WTC11 (cell line): Measurements from ENCODE around the gene C1QTNF6. TPM values are rescaled to one million over a fixed set of nuclear protein-coding genes. Genes with fewer than 3 reads are reported as not detected.

Experiments
- ATAC-seq: fragments of 200-7000 bp; cut with Tn5 transposase; 2 replicates; pipeline ENCODE4 v1.10.0; 2021; ENCODE audit warnings: mild to moderate bottlenecking, moderate library complexity
- CTCF ChIA-PET: fragments of 300-600 bp; sonication (Branson Sonifier 250); formaldehyde crosslinking; loops from one replicate; lab custom pipeline; 2021; ENCODE audit warnings: antibody characterized with exemption; lab: Charles Lee
- POLR2A ChIA-PET: fragments of 350-600 bp; sonication (Branson Sonifier 250); formaldehyde crosslinking; loops from one replicate; lab custom pipeline; 2021; ENCODE audit warnings: antibody characterized with exemption; lab: Charles Lee
- DNase-seq: peaks from one replicate; pipeline ENCODE4 v3.0.0; 2021; ENCODE audit warnings: low spot score
- H3K27ac Mint-ChIP-seq: 2 replicates; pipeline ENCODE4 v1.8.0; 2021; ENCODE audit warnings: mixed read lengths
- H3K27me3 Mint-ChIP-seq: 2 replicates; pipeline ENCODE4 v1.8.0; 2021; ENCODE audit warnings: low read depth, mild to moderate bottlenecking, moderate library complexity, mixed read lengths
- H3K36me3 Mint-ChIP-seq: 2 replicates; pipeline ENCODE4 v1.8.0; 2021; ENCODE audit warnings: mixed read lengths
- H3K4me1 Mint-ChIP-seq: 2 replicates; pipeline ENCODE4 v1.8.0; 2022; ENCODE audit warnings: mixed read lengths
- H3K4me3 Mint-ChIP-seq: 2 replicates; pipeline ENCODE4 v1.8.0; 2021; ENCODE audit warnings: mild to moderate bottlenecking, moderate library complexity, mixed read lengths
- H3K9me3 Mint-ChIP-seq: 2 replicates; pipeline ENCODE4 v1.8.0; 2021; ENCODE audit warnings: mixed read lengths
- ETV6 ChIP-seq: sonication (generic); formaldehyde crosslinking; IDR thresholded peaks from 2 replicates; pipeline ENCODE4 v1.8.1; 2022; ENCODE audit warnings: mild to moderate bottlenecking, missing genetic modification reagents
- FOXP1 ChIP-seq: sonication (generic); formaldehyde crosslinking; IDR thresholded peaks from 2 replicates; pipeline ENCODE4 v1.8.0; 2022; ENCODE audit warnings: missing genetic modification reagents, mild to moderate bottlenecking, moderate library complexity, borderline replicate concordance
- JAZF1 ChIP-seq: fragments of 250-450 bp; sonication (Bioruptor Pico); IDR thresholded peaks from 2 replicates; pipeline ENCODE4 v1.9.0; 2021; ENCODE audit warnings: moderate library complexity, mild to moderate bottlenecking, inconsistent platforms
- JUN ChIP-seq: sonication (generic); formaldehyde crosslinking; IDR thresholded peaks from 2 replicates; pipeline ENCODE4 v1.8.0; 2023; ENCODE audit warnings: mild to moderate bottlenecking, missing genetic modification reagents
- NFATC4 ChIP-seq: fragments of 250-450 bp; sonication (Bioruptor Pico); IDR thresholded peaks from 2 replicates; pipeline ENCODE4 v1.9.0; 2021; ENCODE audit warnings: mild to moderate bottlenecking
- SMAD3 ChIP-seq: sonication (generic); formaldehyde crosslinking; IDR thresholded peaks from 2 replicates; pipeline ENCODE4 v1.8.0; 2022; ENCODE audit warnings: missing genetic modification reagents, mild to moderate bottlenecking, borderline replicate concordance
- TP53 ChIP-seq: sonication (generic); formaldehyde crosslinking; IDR thresholded peaks from 2 replicates; pipeline ENCODE4 v1.8.1; 2023; ENCODE audit warnings: mild to moderate bottlenecking, missing genetic modification reagents
- ZNF138 ChIP-seq: sonication (generic); formaldehyde crosslinking; conservative IDR thresholded peaks from 2 replicates; pipeline ENCODE4 v1.8.1; 2022; ENCODE audit warnings: mild to moderate bottlenecking, moderate library complexity, missing genetic modification reagents
- ZNF671 ChIP-seq: fragments of 250-450 bp; sonication (Bioruptor Pico); IDR thresholded peaks from 2 replicates; pipeline ENCODE4 v1.8.0; 2021; ENCODE audit warnings: mild to moderate bottlenecking
- total RNA-seq: library from RNA; stranded (reverse); gene quantifications from 3 replicates; pipeline ENCODE4 v1.2.3, GENCODE V29; 2021
- TF ChIP-seq, protein P1 (sequence below): fragments of 250-450 bp; sonication (Bioruptor Pico); IDR thresholded peaks from 2 replicates; pipeline ENCODE4 v1.9.0; 2021; ENCODE audit warnings: moderate library complexity, mild to moderate bottlenecking, inconsistent platforms, borderline replicate concordance
- TF ChIP-seq, protein P2 (sequence below): fragments of 250-450 bp; sonication (Bioruptor Pico); conservative IDR thresholded peaks from 2 replicates; pipeline ENCODE4 v1.9.0; 2021; ENCODE audit warnings: mild to moderate bottlenecking
- TF ChIP-seq, protein P3 (sequence below): sonication (generic); formaldehyde crosslinking; IDR thresholded peaks from 2 replicates; pipeline ENCODE4 v1.8.1; 2023; ENCODE audit warnings: mild to moderate bottlenecking, missing genetic modification reagents, borderline replicate concordance
- TF ChIP-seq, protein P4 (sequence below): sonication (generic); formaldehyde crosslinking; IDR thresholded peaks from 2 replicates; pipeline ENCODE4 v1.8.1; 2023; ENCODE audit warnings: mild to moderate bottlenecking, moderate library complexity, missing genetic modification reagents
- TF ChIP-seq, protein P5 (sequence below): fragments of 200-600 bp; IDR thresholded peaks from 2 replicates; pipeline ENCODE4 v1.8.0; 2022; ENCODE audit warnings: antibody characterized with exemption
- TF ChIP-seq, protein P6 (sequence below): sonication (generic); formaldehyde crosslinking; IDR thresholded peaks from 2 replicates; pipeline ENCODE4 v1.8.0; 2022; ENCODE audit warnings: mild to moderate bottlenecking, missing genetic modification reagents
- TF ChIP-seq, protein P7 (sequence below): fragments of 250-450 bp; sonication (Bioruptor Pico); IDR thresholded peaks from 2 replicates; pipeline ENCODE4 v2.1.2; 2022; ENCODE audit warnings: mild to moderate bottlenecking, moderate library complexity
- TF ChIP-seq, protein P8 (sequence below): sonication (generic); formaldehyde crosslinking; conservative IDR thresholded peaks from 2 replicates; pipeline ENCODE4 v1.8.1; 2022; ENCODE audit warnings: mild to moderate bottlenecking, missing genetic modification reagents

C1QTNF6 gene
- total RNA-seq, 1 experiment from 2014 or later, result 5.9 TPM

DNA sequence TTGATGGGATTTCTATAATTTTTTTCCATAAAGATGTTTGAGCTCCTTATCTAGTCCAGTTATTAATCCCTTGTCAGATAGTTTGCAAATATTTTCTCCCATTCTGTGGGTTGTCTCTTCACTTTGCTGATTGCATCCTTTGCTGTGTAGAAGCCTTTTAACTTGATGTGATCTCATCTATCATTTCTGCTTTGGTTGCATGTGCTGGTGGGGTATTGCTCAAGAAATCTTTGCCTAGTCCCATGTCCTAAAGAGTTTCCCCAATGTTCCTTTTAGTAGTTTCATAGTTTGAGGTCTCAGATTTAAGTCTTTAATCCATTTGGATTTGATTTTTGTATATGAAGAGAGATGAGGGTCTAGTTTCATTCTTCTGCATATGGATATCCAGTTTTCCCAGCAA is 36.6 kb downstream of the C1QTNF6 start:
- Mint-ChIP-seq H3K9me3 (peaks cover 14% of the 10 kb centered on the region), H3K27me3 (peaks cover 5% of the 10 kb centered on the region; the same call in 1 of the 2 replicates)
- CTCF ChIA-PET, result interaction anchor here (1.0 kb wide), 1 partner anchor 24 kb away, joined by 4 read pairs; no protein-coding TSS in a partner anchor
- DNase-seq, result no peak
- TF ChIP-seq, protein P1, sequence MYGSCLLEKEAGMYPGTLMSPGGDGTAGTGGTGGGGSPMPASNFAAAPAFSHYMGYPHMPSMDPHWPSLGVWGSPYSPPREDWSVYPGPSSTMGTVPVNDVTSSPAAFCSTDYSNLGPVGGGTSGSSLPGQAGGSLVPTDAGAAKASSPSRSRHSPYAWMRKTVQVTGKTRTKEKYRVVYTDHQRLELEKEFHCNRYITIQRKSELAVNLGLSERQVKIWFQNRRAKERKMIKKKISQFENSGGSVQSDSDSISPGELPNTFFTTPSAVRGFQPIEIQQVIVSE (CRISPR knock-in tag), result no peak
- TF ChIP-seq, protein P2, sequence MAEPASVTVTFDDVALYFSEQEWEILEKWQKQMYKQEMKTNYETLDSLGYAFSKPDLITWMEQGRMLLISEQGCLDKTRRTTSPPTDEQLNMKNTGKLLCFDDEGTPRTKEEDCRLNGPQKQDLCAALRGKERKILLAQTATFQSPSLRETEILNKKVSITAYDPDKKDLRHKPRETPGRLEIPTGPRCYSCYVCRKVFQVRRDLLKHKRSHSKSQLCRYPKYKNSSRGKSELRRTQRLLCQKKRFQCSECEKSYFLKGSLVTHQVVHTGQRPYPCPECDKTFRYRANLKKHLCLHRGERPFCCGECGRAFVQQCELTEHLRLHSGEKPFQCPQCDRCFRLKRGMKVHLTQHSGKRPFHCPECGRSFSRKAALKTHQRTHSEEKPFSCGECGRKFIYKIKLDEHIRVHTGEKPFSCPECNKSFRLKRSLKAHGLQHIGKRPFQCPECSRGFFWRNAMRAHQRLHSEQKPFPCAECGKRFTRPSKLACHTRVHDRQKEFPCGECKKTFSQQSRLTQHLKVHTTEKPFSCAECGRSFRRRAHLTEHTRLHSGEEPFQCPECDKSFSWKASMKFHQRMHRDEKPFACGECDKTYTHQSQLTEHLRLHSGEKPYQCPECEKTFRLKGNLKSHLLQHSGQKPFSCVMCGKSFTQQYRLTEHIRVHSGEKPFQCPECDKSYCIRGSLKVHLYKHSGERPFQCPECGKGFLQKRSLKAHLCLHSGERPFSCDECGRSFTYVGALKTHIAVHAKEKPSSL (CRISPR knock-in tag), result no peak
- TF ChIP-seq ZNF138 (CRISPR knock-in tag) (no peak), SMAD3 (CRISPR knock-in tag) (no peak), JAZF1 (CRISPR knock-in tag) (no peak), ZNF671 (no peak), ETV6 (CRISPR knock-in tag) (no peak), TP53 (no peak), NFATC4 (CRISPR knock-in tag) (no peak), FOXP1 (no peak), JUN (CRISPR knock-in tag) (no peak)
- TF ChIP-seq, protein P3, sequence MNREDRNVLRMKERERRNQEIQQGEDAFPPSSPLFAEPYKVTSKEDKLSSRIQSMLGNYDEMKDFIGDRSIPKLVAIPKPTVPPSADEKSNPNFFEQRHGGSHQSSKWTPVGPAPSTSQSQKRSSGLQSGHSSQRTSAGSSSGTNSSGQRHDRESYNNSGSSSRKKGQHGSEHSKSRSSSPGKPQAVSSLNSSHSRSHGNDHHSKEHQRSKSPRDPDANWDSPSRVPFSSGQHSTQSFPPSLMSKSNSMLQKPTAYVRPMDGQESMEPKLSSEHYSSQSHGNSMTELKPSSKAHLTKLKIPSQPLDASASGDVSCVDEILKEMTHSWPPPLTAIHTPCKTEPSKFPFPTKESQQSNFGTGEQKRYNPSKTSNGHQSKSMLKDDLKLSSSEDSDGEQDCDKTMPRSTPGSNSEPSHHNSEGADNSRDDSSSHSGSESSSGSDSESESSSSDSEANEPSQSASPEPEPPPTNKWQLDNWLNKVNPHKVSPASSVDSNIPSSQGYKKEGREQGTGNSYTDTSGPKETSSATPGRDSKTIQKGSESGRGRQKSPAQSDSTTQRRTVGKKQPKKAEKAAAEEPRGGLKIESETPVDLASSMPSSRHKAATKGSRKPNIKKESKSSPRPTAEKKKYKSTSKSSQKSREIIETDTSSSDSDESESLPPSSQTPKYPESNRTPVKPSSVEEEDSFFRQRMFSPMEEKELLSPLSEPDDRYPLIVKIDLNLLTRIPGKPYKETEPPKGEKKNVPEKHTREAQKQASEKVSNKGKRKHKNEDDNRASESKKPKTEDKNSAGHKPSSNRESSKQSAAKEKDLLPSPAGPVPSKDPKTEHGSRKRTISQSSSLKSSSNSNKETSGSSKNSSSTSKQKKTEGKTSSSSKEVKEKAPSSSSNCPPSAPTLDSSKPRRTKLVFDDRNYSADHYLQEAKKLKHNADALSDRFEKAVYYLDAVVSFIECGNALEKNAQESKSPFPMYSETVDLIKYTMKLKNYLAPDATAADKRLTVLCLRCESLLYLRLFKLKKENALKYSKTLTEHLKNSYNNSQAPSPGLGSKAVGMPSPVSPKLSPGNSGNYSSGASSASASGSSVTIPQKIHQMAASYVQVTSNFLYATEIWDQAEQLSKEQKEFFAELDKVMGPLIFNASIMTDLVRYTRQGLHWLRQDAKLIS (CRISPR knock-in tag), result no peak
- TF ChIP-seq, protein P4, sequence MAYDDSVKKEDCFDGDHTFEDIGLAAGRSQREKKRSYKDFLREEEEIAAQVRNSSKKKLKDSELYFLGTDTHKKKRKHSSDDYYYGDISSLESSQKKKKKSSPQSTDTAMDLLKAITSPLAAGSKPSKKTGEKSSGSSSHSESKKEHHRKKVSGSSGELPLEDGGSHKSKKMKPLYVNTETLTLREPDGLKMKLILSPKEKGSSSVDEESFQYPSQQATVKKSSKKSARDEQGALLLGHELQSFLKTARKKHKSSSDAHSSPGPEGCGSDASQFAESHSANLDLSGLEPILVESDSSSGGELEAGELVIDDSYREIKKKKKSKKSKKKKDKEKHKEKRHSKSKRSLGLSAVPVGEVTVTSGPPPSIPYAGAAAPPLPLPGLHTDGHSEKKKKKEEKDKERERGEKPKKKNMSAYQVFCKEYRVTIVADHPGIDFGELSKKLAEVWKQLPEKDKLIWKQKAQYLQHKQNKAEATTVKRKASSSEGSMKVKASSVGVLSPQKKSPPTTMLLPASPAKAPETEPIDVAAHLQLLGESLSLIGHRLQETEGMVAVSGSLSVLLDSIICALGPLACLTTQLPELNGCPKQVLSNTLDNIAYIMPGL, result no peak
- TF ChIP-seq, protein P5, sequence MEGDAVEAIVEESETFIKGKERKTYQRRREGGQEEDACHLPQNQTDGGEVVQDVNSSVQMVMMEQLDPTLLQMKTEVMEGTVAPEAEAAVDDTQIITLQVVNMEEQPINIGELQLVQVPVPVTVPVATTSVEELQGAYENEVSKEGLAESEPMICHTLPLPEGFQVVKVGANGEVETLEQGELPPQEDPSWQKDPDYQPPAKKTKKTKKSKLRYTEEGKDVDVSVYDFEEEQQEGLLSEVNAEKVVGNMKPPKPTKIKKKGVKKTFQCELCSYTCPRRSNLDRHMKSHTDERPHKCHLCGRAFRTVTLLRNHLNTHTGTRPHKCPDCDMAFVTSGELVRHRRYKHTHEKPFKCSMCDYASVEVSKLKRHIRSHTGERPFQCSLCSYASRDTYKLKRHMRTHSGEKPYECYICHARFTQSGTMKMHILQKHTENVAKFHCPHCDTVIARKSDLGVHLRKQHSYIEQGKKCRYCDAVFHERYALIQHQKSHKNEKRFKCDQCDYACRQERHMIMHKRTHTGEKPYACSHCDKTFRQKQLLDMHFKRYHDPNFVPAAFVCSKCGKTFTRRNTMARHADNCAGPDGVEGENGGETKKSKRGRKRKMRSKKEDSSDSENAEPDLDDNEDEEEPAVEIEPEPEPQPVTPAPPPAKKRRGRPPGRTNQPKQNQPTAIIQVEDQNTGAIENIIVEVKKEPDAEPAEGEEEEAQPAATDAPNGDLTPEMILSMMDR, result no peak
- TF ChIP-seq, protein P6, sequence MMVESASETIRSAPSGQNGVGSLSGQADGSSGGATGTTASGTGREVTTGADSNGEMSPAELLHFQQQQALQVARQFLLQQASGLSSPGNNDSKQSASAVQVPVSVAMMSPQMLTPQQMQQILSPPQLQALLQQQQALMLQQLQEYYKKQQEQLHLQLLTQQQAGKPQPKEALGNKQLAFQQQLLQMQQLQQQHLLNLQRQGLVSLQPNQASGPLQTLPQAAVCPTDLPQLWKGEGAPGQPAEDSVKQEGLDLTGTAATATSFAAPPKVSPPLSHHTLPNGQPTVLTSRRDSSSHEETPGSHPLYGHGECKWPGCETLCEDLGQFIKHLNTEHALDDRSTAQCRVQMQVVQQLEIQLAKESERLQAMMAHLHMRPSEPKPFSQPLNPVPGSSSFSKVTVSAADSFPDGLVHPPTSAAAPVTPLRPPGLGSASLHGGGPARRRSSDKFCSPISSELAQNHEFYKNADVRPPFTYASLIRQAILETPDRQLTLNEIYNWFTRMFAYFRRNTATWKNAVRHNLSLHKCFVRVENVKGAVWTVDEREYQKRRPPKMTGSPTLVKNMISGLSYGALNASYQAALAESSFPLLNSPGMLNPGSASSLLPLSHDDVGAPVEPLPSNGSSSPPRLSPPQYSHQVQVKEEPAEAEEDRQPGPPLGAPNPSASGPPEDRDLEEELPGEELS (CRISPR knock-in tag), result no peak
- TF ChIP-seq, protein P7, sequence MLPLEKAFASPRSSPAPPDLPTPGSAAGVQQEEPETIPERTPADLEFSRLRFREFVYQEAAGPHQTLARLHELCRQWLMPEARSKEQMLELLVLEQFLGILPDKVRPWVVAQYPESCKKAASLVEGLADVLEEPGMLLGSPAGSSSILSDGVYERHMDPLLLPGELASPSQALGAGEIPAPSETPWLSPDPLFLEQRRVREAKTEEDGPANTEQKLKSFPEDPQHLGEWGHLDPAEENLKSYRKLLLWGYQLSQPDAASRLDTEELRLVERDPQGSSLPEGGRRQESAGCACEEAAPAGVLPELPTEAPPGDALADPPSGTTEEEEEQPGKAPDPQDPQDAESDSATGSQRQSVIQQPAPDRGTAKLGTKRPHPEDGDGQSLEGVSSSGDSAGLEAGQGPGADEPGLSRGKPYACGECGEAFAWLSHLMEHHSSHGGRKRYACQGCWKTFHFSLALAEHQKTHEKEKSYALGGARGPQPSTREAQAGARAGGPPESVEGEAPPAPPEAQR (CRISPR knock-in tag), result no peak
- TF ChIP-seq, protein P8, sequence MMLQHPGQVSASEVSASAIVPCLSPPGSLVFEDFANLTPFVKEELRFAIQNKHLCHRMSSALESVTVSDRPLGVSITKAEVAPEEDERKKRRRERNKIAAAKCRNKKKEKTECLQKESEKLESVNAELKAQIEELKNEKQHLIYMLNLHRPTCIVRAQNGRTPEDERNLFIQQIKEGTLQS (CRISPR knock-in tag), result no peak
- TF ChIP-seq, all 79 proteins: peak for 0
- Mint-ChIP-seq H3K4me3 (no peak overlapping the region), H3K36me3 (no peaks in the 10 kb centered on the region), H3K27ac (no peak overlapping the region), H3K4me1 (peaks cover 11% of the 10 kb centered on the region)
- ATAC-seq, result no peak
- POLR2A ChIA-PET, result no interaction called here
